LNCaP clone FGC (cell line): ENCODE measurements around the gene ABCA10.

Experiments
- DNase-seq: peaks from one replicate; pipeline ENCODE4 v3.0.0-alpha.2; 2011; ENCODE audit warnings: low read depth
- H3K4me3 ChIP-seq: 2 replicates; pipeline ENCODE4 v1.5.1; 2011; ENCODE audit warnings: mild to moderate bottlenecking, low read depth, low read length, control low read depth
- CTCF ChIP-seq: IDR thresholded peaks from 2 replicates; pipeline ENCODE4 v1.5.1; 2012; ENCODE audit warnings: mild to moderate bottlenecking; ENCODE audit not compliant: control insufficient read depth, insufficient read depth; ENCODE audit errors: extremely low read depth

The ABCA10 gene

DNA sequence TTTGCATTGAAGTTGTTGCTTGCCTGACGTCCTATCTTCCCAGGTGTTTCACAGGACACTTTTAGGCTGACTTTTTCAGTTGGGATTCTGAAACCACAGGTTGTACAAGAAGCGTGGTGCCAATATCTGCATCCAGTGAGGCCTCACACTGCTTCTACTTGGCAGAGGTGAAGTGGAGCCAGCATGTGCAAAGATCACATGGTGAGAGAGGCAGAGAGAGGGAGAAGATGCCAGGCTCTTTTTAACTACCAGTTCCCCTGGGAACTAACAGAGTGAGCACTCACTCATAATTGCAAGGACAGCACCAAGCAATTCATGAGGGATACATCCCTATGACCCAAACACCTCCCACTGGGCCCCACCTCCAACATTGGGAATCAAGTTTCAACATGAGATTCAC is 81.2 kb downstream of the ABCA10 start:
- no peak for DNase-seq
- TF ChIP-seq CTCF, result no peak
- no peak overlapping the region for H3K4me3 ChIP-seq

- H3K4me3 ChIP-seq, result no peak overlapping the region
- no peak for DNase-seq
- TF ChIP-seq CTCF, result no peak
Measured at GRCh38 chr17:69144331-69145255, 84.0 kb downstream of the ABCA10 start.

GRCh38 chr17:69143683-69144231 is 84.9 kb downstream of the ABCA10 start:
- H3K4me3 ChIP-seq, result no peak overlapping the region
- no peak for TF ChIP-seq CTCF
- no peak for DNase-seq

DNA sequence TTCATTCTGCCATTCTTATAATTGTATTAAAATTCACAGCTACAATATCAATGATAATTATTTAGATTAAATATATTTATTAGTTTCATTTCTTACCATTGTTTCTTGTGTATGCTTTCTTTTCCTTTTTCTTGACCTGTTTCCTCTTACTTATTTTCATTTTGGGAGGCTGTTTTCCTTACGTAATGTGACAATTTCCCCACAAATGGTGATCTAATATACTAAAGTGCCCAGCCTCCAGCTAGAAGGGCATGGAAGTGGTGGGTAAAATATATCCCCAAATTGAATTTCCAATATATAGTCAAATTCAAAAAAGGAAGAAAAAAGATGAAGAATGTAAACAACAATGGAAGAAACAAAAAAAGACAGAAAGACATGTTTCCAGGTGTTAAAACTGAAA is 85.5 kb downstream of the ABCA10 start:
- TF ChIP-seq CTCF, result no peak
- no peak for DNase-seq
- no peak overlapping the region for H3K4me3 ChIP-seq

- TF ChIP-seq CTCF, result no peak
- H3K4me3 ChIP-seq, result no peak overlapping the region
- DNase-seq, result no peak
Measured at GRCh38 chr17:69142175-69142802, 86.3 kb downstream of the ABCA10 start.

DNA sequence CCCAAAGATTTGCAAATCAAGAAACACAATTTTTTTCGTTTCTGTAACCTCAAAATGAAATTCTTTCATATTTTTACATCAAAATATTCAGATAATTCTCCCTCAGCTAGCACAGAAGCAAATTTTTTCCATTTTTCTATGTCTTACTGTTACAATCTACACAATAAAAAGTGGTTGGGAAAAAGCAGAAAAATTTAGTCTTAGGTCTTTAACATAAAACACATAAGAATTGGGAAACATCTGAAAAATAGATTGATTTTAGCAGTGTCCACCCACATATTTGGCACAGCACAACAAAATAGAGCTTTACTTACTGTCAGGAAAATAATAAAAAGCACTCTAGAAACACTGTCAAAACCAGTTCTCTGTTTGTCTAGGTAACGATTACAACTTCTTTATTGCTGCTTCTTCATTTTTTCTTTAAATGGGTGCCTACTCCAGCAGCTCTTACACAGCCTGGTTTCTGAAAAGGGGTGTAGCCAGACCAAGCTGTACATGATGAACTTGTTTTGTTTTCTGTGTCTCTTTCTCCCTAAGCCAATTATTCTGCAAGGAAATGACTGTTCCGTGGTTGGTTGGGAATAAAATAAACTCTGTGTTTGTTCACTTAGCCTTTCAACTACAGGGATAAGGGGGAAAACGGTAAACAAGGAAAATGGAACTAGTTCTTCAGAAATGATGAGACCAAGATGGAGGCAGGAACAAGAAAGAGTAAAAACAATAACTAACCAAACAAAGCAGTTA is 87.0 kb downstream of the ABCA10 start, which contains the start of gene ABCA6:
TSS of gene ABCA6 (minus strand) at position 465 of the 744 bp plus-strand sequence. CDS start 1,192 bp downstream, outside the sequence.
- TF ChIP-seq CTCF, result no peak
- no peak within 1 kb of the TSS for H3K4me3 ChIP-seq
- DNase-seq, result no peak
